Neuronal stem cell (in vitro differentiated cells): Measurements from ENCODE around the gene SRP68.

Experiments used
- DNase-seq: peaks from one replicate; pipeline ENCODE4 v3.0.0-alpha.2; 2013; ENCODE audit warnings: low spot score
- H2AFZ ChIP-seq: one replicate; pipeline ENCODE4 v1.6.1; 2013; ENCODE audit warnings: mild to moderate bottlenecking, low read length, inconsistent platforms
- H2AK5ac ChIP-seq: 2 replicates; pipeline ENCODE4 v1.6.1; 2013; ENCODE audit warnings: low read depth, mild to moderate bottlenecking, inconsistent platforms, low read length, moderate library complexity, mixed read lengths
- H2BK120ac ChIP-seq: 2 replicates; pipeline ENCODE4 v1.6.1; 2013; ENCODE audit warnings: low read depth, mild to moderate bottlenecking, inconsistent platforms, low read length, moderate library complexity, mixed read lengths
- H2BK12ac ChIP-seq: one replicate; pipeline ENCODE4 v1.6.1; 2013; ENCODE audit warnings: low read length, inconsistent platforms
- H2BK15ac ChIP-seq: 2 replicates; pipeline ENCODE4 v1.6.1; 2013; ENCODE audit warnings: mild to moderate bottlenecking, low read length, inconsistent platforms, mixed read lengths
- H2BK5ac ChIP-seq: one replicate; pipeline ENCODE4 v1.6.1; 2013; ENCODE audit warnings: inconsistent platforms, mild to moderate bottlenecking, low read length, moderate library complexity
- H3K14ac ChIP-seq: one replicate; pipeline ENCODE4 v1.6.1; 2013; ENCODE audit warnings: low read length, inconsistent platforms
- H3K18ac ChIP-seq: 2 replicates; pipeline ENCODE4 v1.6.1; 2013; ENCODE audit warnings: low read length, inconsistent platforms
- H3K23ac ChIP-seq: 2 replicates; pipeline ENCODE4 v1.6.1; 2013; ENCODE audit warnings: low read depth, mild to moderate bottlenecking, mixed read lengths, low read length, inconsistent platforms; ENCODE audit not compliant: poor library complexity
- H3K27ac ChIP-seq: replicated peaks from 3 replicates; pipeline ENCODE4 v1.5.1; 2013; ENCODE audit warnings: low read length, inconsistent platforms
- H3K27me3 ChIP-seq, 3 experiments: 2 replicates each; pipeline ENCODE4 v1.6.1; 2013; ENCODE audit warnings: low read length in 3 of 3, mild to moderate bottlenecking in 2 of 3, inconsistent platforms in 1 of 3, low read depth in 1 of 3, mixed read lengths in 1 of 3, moderate library complexity in 1 of 3; ENCODE audit not compliant: control insufficient read depth in 3 of 3, insufficient read depth in 3 of 3
- H3K36me3 ChIP-seq, 2 donors: replicated peaks in 1 of 2; 2 replicates each; pipeline ENCODE4 v1.6.1; 2013; ENCODE audit warnings: low read length in 2 of 2; ENCODE audit not compliant: control insufficient read depth in 2 of 2, insufficient read depth in 2 of 2
- H3K4ac ChIP-seq: 2 replicates; pipeline ENCODE4 v1.6.1; 2013; ENCODE audit warnings: inconsistent platforms, mild to moderate bottlenecking, low read length, moderate library complexity
- H3K4me1 ChIP-seq, 2 donors: 1 replicate in 1 of 2; 2 replicates in 1 of 2; pipeline ENCODE4 v1.6.1; 2013; ENCODE audit warnings: low read length in 2 of 2, low read depth in 1 of 2; ENCODE audit not compliant: control insufficient read depth in 2 of 2, insufficient read depth in 1 of 2
- H3K4me2 ChIP-seq: one replicate; pipeline ENCODE4 v1.6.1; 2013; ENCODE audit warnings: mild to moderate bottlenecking, low read length, inconsistent platforms; ENCODE audit not compliant: insufficient read depth, poor library complexity, severe bottlenecking
- H3K4me3 ChIP-seq, 2 donors: 2 replicates each; pipeline ENCODE4 v1.5.1; 2013; ENCODE audit warnings: low read length in 2 of 2, mild to moderate bottlenecking in 2 of 2, inconsistent platforms in 1 of 2, moderate library complexity in 1 of 2
- H3K79me1 ChIP-seq: one replicate; pipeline ENCODE4 v1.6.1; 2013; ENCODE audit warnings: low read depth, mild to moderate bottlenecking, inconsistent platforms, low read length, moderate library complexity
- H3K9ac ChIP-seq: one replicate; pipeline ENCODE4 v1.6.1; 2013; ENCODE audit warnings: mild to moderate bottlenecking, low read depth, low read length, inconsistent platforms; ENCODE audit not compliant: poor library complexity
- H3K9me3 ChIP-seq, 2 donors: replicated peaks in 1 of 2; 2 replicates each; pipeline versions ENCODE3 to v1.6.1; 2013; ENCODE audit warnings: low read length in 2 of 2, mild to moderate bottlenecking in 2 of 2, inconsistent platforms in 1 of 2, low read depth in 1 of 2, mixed read lengths in 1 of 2, moderate library complexity in 1 of 2; ENCODE audit not compliant: control insufficient read depth in 2 of 2, insufficient read depth in 1 of 2
- H4K8ac ChIP-seq: one replicate; pipeline ENCODE4 v1.6.1; 2013; ENCODE audit warnings: low read depth, mild to moderate bottlenecking, inconsistent platforms, low read length, moderate library complexity
- H4K91ac ChIP-seq: one replicate; pipeline ENCODE4 v1.6.1; 2013; ENCODE audit warnings: low read length, low read depth, mild to moderate bottlenecking, inconsistent platforms; ENCODE audit not compliant: poor library complexity
- WGBS, 2 donors: extraction: QIAGEN DNeasy Blood & Tissue Kit; methylation state at CpG; one replicate each; pipeline ENCODE4 v1.1.7; 2013; ENCODE audit warnings: missing lambda C conversion rate in 2 of 2, mixed read lengths in 1 of 2; ENCODE audit not compliant: insufficient read length in 2 of 2, insufficient replicate concordance in 1 of 2; ENCODE audit errors: extremely low coverage in 2 of 2; 5-methylcytosine and 5-hydroxymethylcytosine counted together

SRP68 gene

GRCh38 chr17:76008630-76009425, 63.5 kb downstream of the SRP68 start:
- Histone ChIP-seq H4K91ac (no peak overlapping the region), H3K23ac (peak overlapping the region; percentile 55), H3K79me1 (no peaks in the 10 kb centered on the region), H2BK12ac (peak overlapping the region; percentile 19), H3K9ac (no peak overlapping the region), H3K4me2 (no peak overlapping the region), H3K18ac (no peak overlapping the region), H2AK5ac (peak overlapping the region; percentile 46), H2BK15ac (no peak overlapping the region), H3K27ac (no peak overlapping the region), H3K14ac (peak overlapping the region; percentile 47), H3K36me3 (peaks cover 0 to 3% of the 10 kb centered on the region in 2 donors), H2BK120ac (no peak overlapping the region), H3K4ac (no peak overlapping the region), H3K4me3 (no peak overlapping the region), H3K9me3 (no peaks in the 10 kb centered on the region), H3K4me1 (peaks cover 0 to 4% of the 10 kb centered on the region in 2 donors), H3K27me3 (peaks cover 0 to 4% (median 0%) of the 10 kb centered on the region in 3 experiments), H4K8ac (no peak overlapping the region), H2BK5ac (no peak overlapping the region), H2AFZ (no peak overlapping the region)
- DNase-seq, result no peak
- WGBS, 2 donors, result no CpG with 5 or more reads among the region's 56 CpGs

- Histone ChIP-seq H3K4ac (no peak overlapping the region), H4K91ac (no peak overlapping the region), H2AFZ (no peak overlapping the region), H3K27me3 (peaks cover 0 to 4% (median 0%) of the 10 kb centered on the region in 3 experiments), H3K9ac (no peak overlapping the region), H3K79me1 (no peaks in the 10 kb centered on the region), H3K36me3 (peaks cover 0 to 3% of the 10 kb centered on the region in 2 donors), H3K23ac (peak overlapping the region; percentile 55), H2BK5ac (no peak overlapping the region), H2BK12ac (no peak overlapping the region), H3K4me2 (no peak overlapping the region), H3K4me3 (no peak overlapping the region), H2AK5ac (peak overlapping the region; percentile 46), H2BK15ac (no peak overlapping the region), H3K18ac (no peak overlapping the region), H3K4me1 (no peaks in the 10 kb centered on the region), H3K9me3 (no peaks in the 10 kb centered on the region), H2BK120ac (no peak overlapping the region), H3K14ac (no peak overlapping the region), H3K27ac (no peak overlapping the region), H4K8ac (no peak overlapping the region)
- no CpG with 5 or more reads among the region's 36 CpGs for WGBS, 2 donors
- no peak for DNase-seq
These were observed 64.1 kb downstream of the SRP68 start for GRCh38 chr17:76008208-76008607.

DNA sequence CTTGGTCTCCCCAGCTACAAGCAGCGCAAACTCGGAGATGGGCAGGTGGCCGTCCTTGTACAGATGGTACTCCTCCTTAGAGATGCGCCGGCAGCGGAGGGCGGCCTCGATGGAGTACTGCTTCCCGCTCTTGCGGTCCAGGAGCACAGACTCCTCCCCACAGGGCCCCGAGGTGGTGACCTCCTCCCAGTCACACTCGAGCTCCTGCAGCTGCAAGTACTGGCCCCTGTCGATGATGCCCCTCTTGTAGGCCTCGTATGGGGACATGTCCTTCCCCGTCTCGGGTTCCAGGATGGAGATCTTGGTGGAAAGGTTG, 64.5 kb downstream of the SRP68 start:
- no peak overlapping the region for H3K4ac ChIP-seq
- H2BK5ac ChIP-seq, result no peak overlapping the region
- no peak overlapping the region for H4K8ac ChIP-seq
- no peaks in the 10 kb centered on the region for H3K4me1 ChIP-seq
- H3K4me3 ChIP-seq, result no peak overlapping the region
- peaks cover 0 to 4% (median 0%) of the 10 kb centered on the region in 3 experiments for H3K27me3 ChIP-seq
- H3K36me3 ChIP-seq, result peaks cover 0 to 3% of the 10 kb centered on the region in 2 donors
- H3K27ac ChIP-seq, result no peak overlapping the region
- no peak overlapping the region for H2BK12ac ChIP-seq
- H3K14ac ChIP-seq, result no peak overlapping the region
- H2BK120ac ChIP-seq, result no peak overlapping the region
- H2AFZ ChIP-seq, result no peak overlapping the region
- no peaks in the 10 kb centered on the region for H3K9me3 ChIP-seq
- H3K4me2 ChIP-seq, result no peak overlapping the region
- no peak overlapping the region for H4K91ac ChIP-seq
- no peak overlapping the region for H2BK15ac ChIP-seq
- H3K23ac ChIP-seq, result no peak overlapping the region
- H3K18ac ChIP-seq, result no peak overlapping the region
- no peak for DNase-seq
- no peak overlapping the region for H3K9ac ChIP-seq
- no peak overlapping the region for H2AK5ac ChIP-seq
- WGBS, 2 donors, result no CpG with 5 or more reads among the region's 16 CpGs
- no peaks in the 10 kb centered on the region for H3K79me1 ChIP-seq

DNA sequence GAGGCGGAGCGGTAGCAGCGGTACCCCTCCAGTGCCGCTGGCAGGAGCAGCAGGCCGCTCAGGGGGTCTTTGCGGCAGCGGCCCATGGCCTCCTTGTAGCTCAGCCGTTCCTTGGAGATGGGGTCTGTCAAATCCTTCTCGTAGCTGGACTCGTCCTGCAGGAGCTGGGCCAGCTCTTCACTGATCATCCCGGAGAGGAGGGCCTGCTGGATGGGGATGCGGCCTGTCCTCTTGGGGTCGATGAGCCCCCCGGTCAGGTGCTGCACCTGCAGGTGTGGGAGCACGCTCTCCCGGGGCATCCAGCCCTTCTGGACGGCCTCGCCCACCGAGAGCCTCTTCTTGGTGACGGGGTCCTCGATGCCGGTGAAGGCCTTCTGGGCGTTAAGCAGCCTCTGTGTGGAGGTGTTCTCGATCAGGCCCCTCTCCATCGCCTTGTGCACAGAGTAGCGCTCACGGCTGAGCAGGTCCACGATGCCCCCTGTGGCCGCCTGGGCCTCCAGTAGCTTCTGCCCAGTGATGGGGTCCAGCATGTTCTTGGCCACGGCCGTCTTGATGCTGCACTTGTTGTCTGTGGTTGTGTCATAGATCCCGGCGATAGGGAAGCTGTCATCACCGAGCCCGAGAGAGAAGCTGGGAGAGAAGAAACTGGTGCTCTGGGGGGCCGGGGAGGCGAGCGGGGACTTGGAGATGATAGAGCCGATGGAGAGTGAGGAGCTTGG, 65.0 kb downstream of the SRP68 start:
- Histone ChIP-seq H3K36me3 (peaks cover 0 to 5% of the 10 kb centered on the region in 2 donors), H3K14ac (no peak overlapping the region), H2AK5ac (no peak overlapping the region), H3K4me3 (no peak overlapping the region), H3K23ac (no peak overlapping the region), H3K4ac (peak overlapping the region; percentile 93), H2BK5ac (no peak overlapping the region), H4K8ac (no peak overlapping the region), H3K4me1 (no peaks in the 10 kb centered on the region), H4K91ac (no peak overlapping the region), H3K18ac (no peak overlapping the region), H3K4me2 (no peak overlapping the region), H2BK12ac (no peak overlapping the region), H2BK120ac (no peak overlapping the region), H2BK15ac (peak overlapping the region; percentile 52), H3K9ac (no peak overlapping the region), H2AFZ (no peak overlapping the region), H3K9me3 (no peaks in the 10 kb centered on the region), H3K27me3 (peaks cover 0 to 4% (median 0%) of the 10 kb centered on the region in 3 experiments), H3K79me1 (no peaks in the 10 kb centered on the region), H3K27ac (no peak overlapping the region)
- no peak for DNase-seq
- no CpG with 5 or more reads among the region's 39 CpGs for WGBS, 2 donors
